Endothelial cell of umbilical vein (primary cell): ENCODE results near the gene NR0B1. TPM values are rescaled to one million over a fixed set of nuclear protein-coding genes. Genes with fewer than 3 reads are reported as not detected.

ENCODE experiments used
- BruUV-seq: library from RNA; stranded (reverse); fragments of 400-500 nt; replicated peaks from 2 replicates; lab custom pipeline; 2021; lab: Mats Ljungman, UMichigan
- CTCF ChIA-PET: fragments of 300-600, 350-600 bp; sonication (Branson Sonifier 250); formaldehyde crosslinking; loops from one replicate; lab custom pipeline; 2021; ENCODE audit warnings: antibody characterized with exemption, inconsistent platforms; lab: Charles Lee
- POLR2A ChIA-PET: fragments of 300-600, 350-600 bp; sonication (Branson Sonifier 250); formaldehyde crosslinking; loops from one replicate; lab custom pipeline; 2021; ENCODE audit warnings: antibody characterized with exemption, inconsistent platforms; lab: Charles Lee
- DNase-seq: peaks from one replicate; pipeline ENCODE4 v3.0.0-alpha.2; 2011; ENCODE audit warnings: low read depth, low spot score
- FAIRE-seq: peaks from 2 replicates; lab custom pipeline; 2011; peaks lifted over from hg19 to GRCh38; lab: Jason Lieb, UNC
- H2AFZ ChIP-seq: 2 replicates; pipeline ENCODE4 v1.6.0; 2012; ENCODE audit warnings: low read depth, low read length, control low read depth, inconsistent platforms
- H3K27ac ChIP-seq: 2 replicates; pipeline ENCODE4 v1.5.1; 2011; ENCODE audit warnings: low read depth, mild to moderate bottlenecking, control low read depth, low read length, moderate library complexity; ENCODE audit not compliant: insufficient read depth
- H3K27me3 ChIP-seq, 2 experiments: 2 replicates each; pipeline versions ENCODE4 v1.6.0 to v1.6.1; 2011; ENCODE audit warnings: low read length in 2 of 2, mixed read lengths in 1 of 2; ENCODE audit not compliant: control insufficient read depth in 2 of 2, insufficient read depth in 2 of 2
- H3K36me3 ChIP-seq, 2 experiments: 2 replicates in 1 of 2; 3 replicates in 1 of 2; pipeline ENCODE4 v1.5.1; 2011; ENCODE audit warnings: low read length in 2 of 2, mild to moderate bottlenecking in 1 of 2, moderate library complexity in 1 of 2; ENCODE audit not compliant: control insufficient read depth in 2 of 2, insufficient read depth in 2 of 2; ENCODE audit errors: extremely low read depth in 1 of 2
- H3K4me1 ChIP-seq: 3 replicates; pipeline ENCODE4 v1.5.1; 2011; ENCODE audit warnings: mild to moderate bottlenecking, low read length; ENCODE audit not compliant: control insufficient read depth, insufficient read depth; ENCODE audit errors: extremely low read depth
- H3K4me2 ChIP-seq: 2 replicates; pipeline ENCODE4 v1.6.1; 2011; ENCODE audit warnings: low read length, control low read depth, mixed read lengths; ENCODE audit not compliant: insufficient read depth
- H3K4me3 ChIP-seq, 3 experiments: fragments of 200-600 bp in 1 of 3; sonication (generic), shearing (Covaris generic) in 1 of 3; replicated peaks in 1 of 3; 2 replicates each; pipeline ENCODE4 v1.5.1; 2011 to 2016; ENCODE audit warnings: control low read depth in 3 of 3, low read length in 3 of 3, mild to moderate bottlenecking in 2 of 3, inconsistent platforms in 1 of 3, low read depth in 1 of 3, moderate library complexity in 1 of 3; ENCODE audit not compliant: insufficient read depth in 1 of 3
- H3K79me2 ChIP-seq: 2 replicates; pipeline ENCODE4 v1.6.0; 2012; ENCODE audit warnings: low read length, inconsistent platforms; ENCODE audit not compliant: control insufficient read depth, insufficient read depth
- H3K9ac ChIP-seq: replicated peaks from 2 replicates; pipeline ENCODE3; 2011; ENCODE audit warnings: low read length, control low read depth; ENCODE audit not compliant: insufficient read depth; ENCODE audit errors: extremely low read depth
- H3K9me1 ChIP-seq: replicated peaks from 3 replicates; pipeline ENCODE4 v1.6.0; 2011; ENCODE audit warnings: mild to moderate bottlenecking, low read length; ENCODE audit not compliant: control insufficient read depth, insufficient read depth; ENCODE audit errors: extremely low read depth
- H3K9me3 ChIP-seq: replicated peaks from 2 replicates; pipeline ENCODE4 v1.5.1; 2012; ENCODE audit warnings: low read length, inconsistent platforms; ENCODE audit not compliant: control insufficient read depth, insufficient read depth
- H4K20me1 ChIP-seq: replicated peaks from 2 replicates; pipeline ENCODE3; 2011; ENCODE audit warnings: mild to moderate bottlenecking, low read length; ENCODE audit not compliant: control insufficient read depth, insufficient read depth; ENCODE audit errors: extremely low read depth
- EZH2 ChIP-seq: IDR thresholded peaks from 2 replicates; pipeline ENCODE4 v1.6.1; 2012; ENCODE audit warnings: borderline replicate concordance, low read depth, mild to moderate bottlenecking, moderate library complexity, low read length, inconsistent platforms; ENCODE audit not compliant: severe bottlenecking
- FOS ChIP-seq: IDR thresholded peaks from 2 replicates; pipeline ENCODE4 v1.6.1; 2011; ENCODE audit warnings: mild to moderate bottlenecking, low read length, moderate library complexity, borderline replicate concordance; ENCODE audit not compliant: insufficient read depth
- JUN ChIP-seq: IDR thresholded peaks from 2 replicates; pipeline ENCODE4 v1.6.1; 2011; ENCODE audit warnings: borderline replicate concordance, low read depth; ENCODE audit not compliant: insufficient read length, insufficient read depth
- MYC ChIP-seq: IDR thresholded peaks from one replicate; pipeline ENCODE4 v1.6.1; 2011; ENCODE audit warnings: mild to moderate bottlenecking, low read depth, low read length
- POLR2A ChIP-seq: IDR thresholded peaks from 2 replicates; pipeline ENCODE4 v1.6.1; 2012; ENCODE audit warnings: low read depth, mild to moderate bottlenecking, control low read depth, low read length
- dilution Hi-C: fragments of 300-500 bp; cut with MboI; formaldehyde crosslinking; loops from one replicate; pipeline ENCODE4 v1.15.0; 2019; ENCODE audit warnings: low sequenced_read_pairs; ENCODE audit not compliant: extremely low pct_ligation_motif_present
- intact Hi-C: fragments of 100-400 bp; cut with micrococcal nuclease; formaldehyde crosslinking; loops from one replicate; pipeline ENCODE4 v1.10.0; 2022
- polyA plus RNA-seq, 4 experiments: library from polyadenylated mRNA; depleted of rRNA in 3 of 4; stranded (reverse) in 3 of 4; unstranded in 1 of 4; fragments of >200 nt; gene quantifications; 2 replicates each; pipeline versions ENCODE4 v1.2.1 to v1.2.3, GENCODE V29; 2011 to 2012; ENCODE audit warnings: missing spikeins in 1 of 4
- total RNA-seq: library from RNA; stranded (reverse); gene quantifications from 2 replicates; pipeline ENCODE4 v1.2.3, GENCODE V29; 2021
- TF ChIP-seq, protein P1 (sequence below), 2 donors: IDR thresholded peaks; 1 replicate in 1 of 2; 2 replicates in 1 of 2; pipeline ENCODE4 v1.5.1; 2011; ENCODE audit warnings: low read length in 2 of 2, mild to moderate bottlenecking in 2 of 2, moderate library complexity in 2 of 2, control low read depth in 1 of 2, inconsistent platforms in 1 of 2, low read depth in 1 of 2; ENCODE audit not compliant: insufficient read depth in 1 of 2; ENCODE audit errors: extremely low read depth in 1 of 2
- TF ChIP-seq, protein P2 (sequence below): IDR thresholded peaks from 2 replicates; pipeline ENCODE4 v1.6.1; 2011; ENCODE audit not compliant: insufficient read depth, insufficient read length

Gene NR0B1
- total and polyA plus RNA-seq, 2 donors (not counting 3 experiments of a cell fraction or from before 2014, with no cell fraction given) = not detected

DNA sequence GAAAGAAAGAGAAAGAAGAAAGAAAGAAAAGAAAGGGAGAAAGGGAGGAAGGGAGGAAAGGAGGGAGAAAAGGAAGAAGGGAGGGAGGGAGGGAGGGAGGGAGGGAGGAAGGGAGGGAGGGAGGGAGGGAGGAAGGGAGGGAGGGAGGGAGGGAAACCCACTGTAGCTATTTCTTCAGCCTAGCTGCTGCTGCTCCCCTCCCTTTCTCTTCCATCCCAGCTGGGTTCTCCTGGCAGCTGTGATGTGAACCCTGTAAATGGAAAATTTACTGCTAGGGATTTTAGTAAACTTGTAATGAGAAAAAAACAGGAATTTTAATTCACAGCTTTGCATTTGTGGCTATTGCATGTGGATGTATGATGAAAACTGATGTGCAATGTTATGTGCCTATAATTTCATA lies 8.0 kb downstream of the NR0B1 start:
- dilution Hi-C loops (no loop called here), intact Hi-C loops (no loop called here)
- H3K27me3 ChIP-seq = no peaks in the 10 kb centered on the region
- no TSS peak for BruUV-seq
- no peaks in the 10 kb centered on the region for H3K36me3 ChIP-seq
- H3K4me3 ChIP-seq = no peak overlapping the region
- H3K4me2 ChIP-seq = no peak overlapping the region
- POLR2A ChIA-PET = no interaction called here
- no peak for TF ChIP-seq JUN
- TF ChIP-seq, protein P1, sequence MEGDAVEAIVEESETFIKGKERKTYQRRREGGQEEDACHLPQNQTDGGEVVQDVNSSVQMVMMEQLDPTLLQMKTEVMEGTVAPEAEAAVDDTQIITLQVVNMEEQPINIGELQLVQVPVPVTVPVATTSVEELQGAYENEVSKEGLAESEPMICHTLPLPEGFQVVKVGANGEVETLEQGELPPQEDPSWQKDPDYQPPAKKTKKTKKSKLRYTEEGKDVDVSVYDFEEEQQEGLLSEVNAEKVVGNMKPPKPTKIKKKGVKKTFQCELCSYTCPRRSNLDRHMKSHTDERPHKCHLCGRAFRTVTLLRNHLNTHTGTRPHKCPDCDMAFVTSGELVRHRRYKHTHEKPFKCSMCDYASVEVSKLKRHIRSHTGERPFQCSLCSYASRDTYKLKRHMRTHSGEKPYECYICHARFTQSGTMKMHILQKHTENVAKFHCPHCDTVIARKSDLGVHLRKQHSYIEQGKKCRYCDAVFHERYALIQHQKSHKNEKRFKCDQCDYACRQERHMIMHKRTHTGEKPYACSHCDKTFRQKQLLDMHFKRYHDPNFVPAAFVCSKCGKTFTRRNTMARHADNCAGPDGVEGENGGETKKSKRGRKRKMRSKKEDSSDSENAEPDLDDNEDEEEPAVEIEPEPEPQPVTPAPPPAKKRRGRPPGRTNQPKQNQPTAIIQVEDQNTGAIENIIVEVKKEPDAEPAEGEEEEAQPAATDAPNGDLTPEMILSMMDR (IDR thresholded peaks at IDR 0.05; ENCODE audit: extremely low read depth in 1 of 2, insufficient read depth in 1 of 2, low read depth in 1 of 2, low read length in 2 of 2) = no peak
- no peak for TF ChIP-seq MYC
- no peak for TF ChIP-seq POLR2A
- no peak for TF ChIP-seq FOS
- TF ChIP-seq, protein P2, sequence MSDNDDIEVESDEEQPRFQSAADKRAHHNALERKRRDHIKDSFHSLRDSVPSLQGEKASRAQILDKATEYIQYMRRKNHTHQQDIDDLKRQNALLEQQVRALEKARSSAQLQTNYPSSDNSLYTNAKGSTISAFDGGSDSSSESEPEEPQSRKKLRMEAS = no peak
- TF ChIP-seq EZH2 = no peak
- H4K20me1 ChIP-seq = no peaks in the 10 kb centered on the region
- H3K27ac ChIP-seq = no peak overlapping the region
- H2AFZ ChIP-seq = no peak overlapping the region
- CTCF ChIA-PET = no interaction called here
- FAIRE-seq (no peak), DNase-seq (no peak)
- no peaks in the 10 kb centered on the region for H3K9me1 ChIP-seq
- H3K79me2 ChIP-seq = no peaks in the 10 kb centered on the region
- no peaks in the 10 kb centered on the region for H3K9me3 ChIP-seq
- no peaks in the 10 kb centered on the region for H3K4me1 ChIP-seq
- H3K9ac ChIP-seq = no peak overlapping the region
